PC-9 (cell line): ENCODE data around the gene BTN1A1. TPM values are rescaled to one million over a fixed set of nuclear protein-coding genes. Genes with fewer than 3 reads are reported as not detected.

ENCODE experiments used
- BruUV-seq: library from RNA; stranded (reverse); fragments of 400-500 nt; replicated peaks from 2 replicates; lab custom pipeline; 2021; lab: Mats Ljungman, UMichigan
- CTCF ChIA-PET: fragments of 300-600 bp; sonication (Branson Sonifier 250); formaldehyde crosslinking; loops from one replicate; lab custom pipeline; 2022; ENCODE audit warnings: antibody characterized with exemption; lab: Charles Lee
- POLR2A ChIA-PET: fragments of 300-600 bp; sonication (Branson Sonifier 250); formaldehyde crosslinking; loops from one replicate; lab custom pipeline; 2022; ENCODE audit warnings: antibody characterized with exemption; ENCODE audit not compliant: unreplicated experiment; lab: Charles Lee
- DNase-seq, 2 experiments: peaks; one replicate each; pipeline versions ENCODE4 v3.0.0 to v3.0.0-alpha.2; 2015 to 2022; ENCODE audit warnings: mixed read lengths in 1 of 2
- H2AFZ ChIP-seq: fragments of 200-600 bp; sonication (generic); 2 replicates; pipeline ENCODE4 v1.8.1; 2017; ENCODE audit warnings: antibody characterized with exemption
- H3F3A ChIP-seq: fragments of 200-600 bp; sonication (generic); 2 replicates; pipeline ENCODE4 v1.8.1; 2017; ENCODE audit warnings: antibody characterized with exemption, mild to moderate bottlenecking, low read depth; ENCODE audit not compliant: insufficient read depth
- H3K27ac ChIP-seq: fragments of 200-600 bp; sonication (generic); 2 replicates; pipeline ENCODE4 v1.6.1; 2016; ENCODE audit warnings: mixed run types
- H3K27me3 ChIP-seq: fragments of 200-600 bp; sonication (generic); 2 replicates; pipeline ENCODE4 v1.6.1; 2016; ENCODE audit warnings: low read depth, mixed run types; ENCODE audit not compliant: insufficient read depth
- H3K36me3 ChIP-seq: fragments of 200-600 bp; sonication (generic); 2 replicates; pipeline ENCODE4 v1.6.1; 2016; ENCODE audit warnings: low read depth, mixed run types
- H3K4me1 ChIP-seq: fragments of 200-600 bp; sonication (generic); replicated peaks from 2 replicates; pipeline ENCODE4 v1.6.1; 2016; ENCODE audit warnings: mixed run types; ENCODE audit not compliant: insufficient read depth
- H3K4me2 ChIP-seq: fragments of 200-600 bp; sonication (generic); 2 replicates; pipeline ENCODE4 v1.6.1; 2017; ENCODE audit warnings: mixed run types
- H3K4me3 ChIP-seq: fragments of 200-600 bp; sonication (generic); 2 replicates; pipeline ENCODE4 v1.6.1; 2016; ENCODE audit warnings: mixed run types
- H3K79me2 ChIP-seq: fragments of 200-600 bp; sonication (generic); 2 replicates; pipeline ENCODE4 v1.6.1; 2017; ENCODE audit warnings: low read depth, mixed run types
- H3K9me2 ChIP-seq: fragments of 200-600 bp; sonication (generic); 2 replicates; pipeline ENCODE4 v1.8.1; 2017; ENCODE audit warnings: mild to moderate bottlenecking; ENCODE audit not compliant: insufficient read depth
- H3K9me3 ChIP-seq: fragments of 200-600 bp; sonication (generic); 2 replicates; pipeline ENCODE4 v1.8.1; 2016; ENCODE audit warnings: low read depth; ENCODE audit not compliant: insufficient read depth
- H4K20me1 ChIP-seq: fragments of 200-600 bp; sonication (generic); 2 replicates; pipeline ENCODE4 v1.8.1; 2017; ENCODE audit not compliant: insufficient read depth
- CTCF ChIP-seq: fragments of 200-600 bp; sonication (generic); conservative IDR thresholded peaks from 2 replicates; pipeline ENCODE4 v1.6.1; 2017; ENCODE audit warnings: mixed run types, antibody characterized with exemption, mild to moderate bottlenecking, moderate library complexity
- EZH2 ChIP-seq: fragments of 200-600 bp; sonication (generic); IDR thresholded peaks from 2 replicates; pipeline ENCODE4 v1.8.0; 2017; ENCODE audit warnings: antibody characterized with exemption, low read depth
- intact Hi-C: fragments of 100-400 bp; cut with micrococcal nuclease; formaldehyde crosslinking; loops from one replicate; pipeline ENCODE4 v1.10.0; 2022; ENCODE audit not compliant: unreplicated experiment
- total RNA-seq: library from RNA; stranded (reverse); gene quantifications from 2 replicates; pipeline ENCODE4 v1.2.3, GENCODE V29; 2021

BTN1A1 gene
- total RNA-seq, 1 experiment from 2014 or later: not detected

GRCh38 chr6:26486358-26486757 lies 13.7 kb upstream of the BTN1A1 start:
- Histone ChIP-seq H3K4me2 (no peak overlapping the region), H3K4me1 (no peaks in the 10 kb centered on the region), H3K9me3 (no peaks in the 10 kb centered on the region), H3K79me2 (no peaks in the 10 kb centered on the region), H3F3A (no peaks in the 10 kb centered on the region), H3K27me3 (no peaks in the 10 kb centered on the region), H3K4me3 (no peak overlapping the region), H3K27ac (no peak overlapping the region), H3K9me2 (no peaks in the 10 kb centered on the region), H2AFZ (no peak overlapping the region; the same call in 1 of the 2 replicates), H3K36me3 (no peaks in the 10 kb centered on the region), H4K20me1 (no peaks in the 10 kb centered on the region)
- ChIA-PET POLR2A (no interaction called here), CTCF (no interaction called here)
- intact Hi-C loops: no loop called here
- TF ChIP-seq CTCF (no peak), EZH2 (no peak)
- BruUV-seq: no TSS peak
- DNase-seq: no peak

GRCh38 chr6:26487466-26487865 lies 12.6 kb upstream of the BTN1A1 start:
- H3K27ac ChIP-seq: no peak overlapping the region

GRCh38 chr6:26489996-26490964 lies 9.8 kb upstream of the BTN1A1 start:
- Histone ChIP-seq H3K4me2 (no peak overlapping the region), H2AFZ (no peak overlapping the region), H3K36me3 (no peaks in the 10 kb centered on the region), H4K20me1 (no peaks in the 10 kb centered on the region), H3K27me3 (no peaks in the 10 kb centered on the region), H3K9me2 (no peaks in the 10 kb centered on the region), H3K4me3 (no peak overlapping the region), H3K9me3 (no peaks in the 10 kb centered on the region), H3K27ac (no peak overlapping the region), H3F3A (no peaks in the 10 kb centered on the region), H3K4me1 (no peaks in the 10 kb centered on the region), H3K79me2 (no peaks in the 10 kb centered on the region)
- TF ChIP-seq CTCF: no peak
- TF ChIP-seq EZH2: no peak
- intact Hi-C loops: no loop called here
- ChIA-PET POLR2A (interaction anchor here (0.5 kb wide), 1 partner anchor 9 kb away, joined by 7 read pairs; no protein-coding TSS in a partner anchor), CTCF (no interaction called here)
- DNase-seq: no peak
- no TSS peak for BruUV-seq

More at GRCh38 chr6:26487466-26487865, 12.6 kb upstream of the BTN1A1 start:
- Histone ChIP-seq H3K4me2 (no peak overlapping the region), H3K4me1 (no peaks in the 10 kb centered on the region), H3F3A (no peaks in the 10 kb centered on the region), H3K27me3 (no peaks in the 10 kb centered on the region), H3K9me3 (no peaks in the 10 kb centered on the region), H2AFZ (no peak overlapping the region), H3K4me3 (no peak overlapping the region), H3K79me2 (no peaks in the 10 kb centered on the region), H3K36me3 (no peaks in the 10 kb centered on the region), H4K20me1 (no peaks in the 10 kb centered on the region), H3K9me2 (no peaks in the 10 kb centered on the region)
- DNase-seq: no peak
- intact Hi-C loops: no loop called here
- CTCF ChIA-PET: no interaction called here
- POLR2A ChIA-PET: no interaction called here
- no TSS peak for BruUV-seq
- TF ChIP-seq CTCF: no peak
- TF ChIP-seq EZH2: no peak
